Stimulated activated CD8-positive, alpha-beta memory T cell treated with anti-CD3 and anti-CD28 coated beads, Interleukin-15, amount 100 ng/mL, for 1 hour (primary cell): Measurements from ENCODE around the gene AP1M1.
A peak's percentile ranks its signal among the peaks of the same experiment; 100 is the strongest.
"Not testable (repeated sequence)": the region's sequence is repeated elsewhere in the genome, so short reads cannot be mapped to it uniquely, and the experiment has no call there.

ENCODE experiments used
- DNase-seq: peaks from one replicate; pipeline ENCODE4 v3.0.0-alpha.2; 2020; ENCODE audit warnings: low read depth

Gene AP1M1

DNA sequence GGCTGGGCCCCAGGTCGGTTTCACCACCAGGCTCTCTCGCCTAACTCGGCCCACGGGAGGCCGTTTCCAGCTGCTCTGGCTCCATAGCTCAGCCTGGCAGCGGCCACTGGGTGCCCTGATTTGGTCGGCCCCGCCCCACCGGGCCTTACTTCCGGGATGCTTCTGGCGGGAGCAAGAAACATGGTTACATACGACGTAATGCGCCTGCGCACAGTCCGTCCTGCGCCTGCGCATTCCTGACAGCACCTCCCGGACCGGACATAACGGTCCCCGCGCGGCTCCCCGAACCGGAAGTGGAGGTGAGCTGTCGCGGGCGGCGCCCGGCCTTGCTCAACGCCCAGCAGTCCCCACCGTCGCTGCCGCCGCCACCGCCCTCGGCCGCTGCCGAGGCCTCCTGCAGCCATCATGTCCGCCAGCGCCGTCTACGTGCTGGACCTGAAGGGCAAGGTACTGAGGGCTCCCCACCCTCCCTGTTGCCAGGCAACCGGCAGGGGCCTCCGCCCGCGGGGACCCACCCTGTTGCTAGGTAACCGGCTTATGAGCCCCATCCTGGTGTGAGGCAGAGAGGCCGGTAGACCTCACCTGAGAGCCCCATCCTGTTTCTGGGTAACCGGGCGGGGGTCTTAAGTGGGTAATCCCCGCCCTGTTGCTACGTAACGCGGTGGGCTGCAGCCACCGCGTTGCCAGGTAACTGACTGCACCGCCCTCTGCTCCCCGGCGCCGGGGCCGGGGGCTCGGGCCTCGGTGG is at the start of gene AP1M1:
AP1M1 (plus strand) TSS at position 290 of the 748 bp plus-strand sequence; CDS start at position 406, 116 bp downstream.
- DNase-seq = peak; percentile 96

DNA sequence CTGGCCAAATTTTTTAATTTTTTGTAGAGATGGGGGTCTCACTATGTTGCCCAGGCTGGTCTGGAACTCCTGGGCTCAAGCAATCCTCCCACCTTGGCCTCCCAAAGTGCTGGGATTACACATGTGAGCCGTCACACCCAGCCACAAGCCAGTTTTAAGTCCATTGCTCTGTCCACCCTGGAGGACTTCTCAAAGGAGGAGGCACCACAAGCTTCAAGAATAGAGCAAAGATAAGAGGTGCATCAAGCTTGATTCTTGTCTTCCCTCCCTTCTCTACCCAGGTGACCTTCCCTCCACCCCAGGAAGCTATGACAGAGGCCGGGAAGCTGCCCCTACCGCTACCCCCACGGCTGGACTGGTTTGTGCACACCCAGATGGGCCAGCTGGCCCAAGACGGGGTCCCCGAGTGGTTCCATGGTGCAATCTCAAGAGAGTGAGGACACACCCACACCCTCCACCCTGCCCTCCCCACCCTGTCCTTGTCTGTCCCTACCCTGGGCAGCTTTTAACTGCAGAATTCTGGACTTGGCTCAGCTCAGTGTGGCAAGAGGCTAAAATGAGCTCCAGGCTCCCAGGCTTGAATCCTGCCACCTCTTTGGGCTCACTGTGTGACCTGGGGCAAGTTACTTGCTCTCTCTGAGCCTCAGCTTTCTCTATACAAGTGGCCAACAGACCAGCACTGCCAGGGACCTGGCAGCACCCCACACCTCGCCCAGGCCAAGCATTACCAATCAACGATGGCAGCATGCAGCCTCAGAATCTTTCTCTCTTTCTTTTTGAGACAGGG is 49.1 kb upstream of the AP1M1 start:
- DNase-seq = no peak

DNA sequence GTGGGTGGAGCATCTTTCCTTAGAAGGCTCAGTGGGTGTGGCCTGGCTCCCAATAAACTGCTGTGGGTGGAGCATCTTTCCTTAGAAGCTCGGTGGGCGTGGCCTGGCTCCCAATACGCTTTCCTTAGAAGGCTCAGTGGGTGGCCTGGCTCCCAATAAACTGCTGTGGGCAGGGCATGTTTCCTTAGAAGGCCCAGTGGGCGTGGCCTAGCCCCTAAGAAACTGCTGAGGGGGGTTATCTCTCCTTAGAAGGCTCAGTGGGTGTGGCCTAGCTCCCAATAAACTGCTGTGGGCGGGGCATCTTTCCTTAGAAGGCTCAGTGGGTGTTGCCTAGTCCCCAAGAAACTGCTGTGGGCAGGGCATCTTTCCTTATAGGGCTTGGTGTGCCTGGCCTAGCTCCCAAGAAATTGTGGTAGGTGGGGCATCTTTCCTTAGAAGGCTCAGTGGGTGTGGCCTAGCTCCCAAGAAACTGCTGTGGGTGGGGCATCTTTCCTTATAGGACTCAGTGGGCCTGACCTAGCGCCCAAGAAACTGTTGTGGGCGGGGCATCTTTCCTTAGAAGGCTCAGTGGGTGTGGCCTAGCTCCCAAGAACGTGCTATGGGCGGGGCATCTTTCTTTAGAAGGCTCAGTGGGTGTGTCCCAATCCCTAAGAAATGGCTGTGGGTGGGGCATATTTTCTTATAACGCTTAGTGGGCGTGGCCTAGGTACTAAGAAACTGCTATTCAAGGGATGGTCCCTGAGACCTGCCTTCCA is 44.0 kb upstream of the AP1M1 start:
- DNase-seq = no peak

DNA sequence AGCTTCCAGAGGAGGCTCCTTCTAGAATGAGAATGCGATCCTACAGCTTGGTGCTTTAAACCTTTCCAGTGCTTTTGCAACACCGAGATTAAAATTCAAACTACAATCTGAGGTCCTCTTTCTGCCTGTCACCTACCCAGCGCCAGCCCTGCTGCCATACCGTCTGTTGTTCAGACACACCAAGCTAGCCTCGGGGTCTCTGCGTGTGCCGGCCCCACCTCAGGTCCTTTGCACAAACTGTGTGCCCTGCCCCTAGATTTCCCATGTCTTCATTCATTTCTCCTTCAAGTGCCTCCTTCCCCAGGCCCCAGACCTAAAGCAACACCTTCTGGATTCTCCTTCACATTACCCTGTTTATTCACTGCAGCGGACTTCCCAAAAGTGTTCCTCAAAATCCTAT is 43.2 kb upstream of the AP1M1 start:
- DNase-seq = no peak

DNA sequence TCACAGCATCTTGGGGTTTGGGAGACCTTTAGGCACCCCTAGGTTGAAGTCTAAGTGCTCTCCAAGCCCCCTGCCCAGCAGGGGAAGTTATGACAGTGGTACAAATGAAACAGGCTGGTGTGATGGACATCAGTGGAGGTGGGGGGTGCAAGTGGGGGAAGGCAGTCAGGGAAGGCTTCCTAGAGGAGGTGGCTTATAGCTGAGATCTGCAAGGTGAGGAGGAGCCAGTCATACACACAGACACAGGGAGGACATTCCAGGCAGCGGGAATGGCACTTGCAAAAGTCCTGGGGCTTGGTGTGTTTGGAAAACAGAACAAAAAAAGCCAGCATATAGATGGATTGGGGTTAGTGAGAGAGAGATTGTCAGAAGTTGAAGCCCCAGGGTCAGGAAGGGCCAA is 42.6 kb upstream of the AP1M1 start:
- no peak for DNase-seq

DNA sequence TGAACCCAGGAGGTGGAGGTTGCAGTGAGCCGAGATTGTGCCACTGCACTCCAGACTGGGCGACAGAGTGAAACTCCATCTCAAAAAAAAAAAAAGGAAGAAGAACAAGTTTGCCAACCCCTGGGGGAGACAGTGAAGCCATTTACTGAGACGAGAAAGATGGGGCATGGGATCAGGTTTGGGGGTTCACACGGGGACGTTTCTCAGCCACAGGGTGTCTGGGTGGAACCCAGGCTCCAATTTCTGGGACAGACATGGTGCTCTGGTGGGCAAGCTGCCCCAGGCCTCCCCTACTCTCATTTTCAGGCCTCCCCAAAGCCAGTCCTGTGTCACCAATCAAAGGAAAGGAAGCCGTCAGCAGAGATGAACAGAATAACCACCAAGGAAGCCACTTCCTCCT is 40.8 kb upstream of the AP1M1 start:
- no peak for DNase-seq

DNA sequence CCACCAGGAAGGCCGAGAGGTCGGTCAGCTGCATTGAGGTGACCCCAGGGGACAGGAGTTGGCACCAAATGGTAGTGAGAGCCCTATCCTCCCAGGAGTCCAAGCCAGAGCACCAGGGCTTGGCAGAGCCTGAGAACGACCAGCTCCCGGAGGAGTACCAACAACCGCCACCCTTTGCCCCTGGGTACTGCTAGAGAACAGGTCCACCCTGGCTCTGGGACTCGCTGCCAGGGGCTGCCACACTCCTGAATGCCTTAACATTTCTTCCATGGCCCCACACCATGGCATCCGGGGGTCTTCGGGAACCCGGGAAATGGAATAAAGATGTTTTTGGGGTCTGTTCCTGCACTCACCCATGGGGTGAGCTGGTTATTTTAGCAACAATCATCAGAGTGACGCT is 40.1 kb upstream of the AP1M1 start:
- no peak for DNase-seq

DNA sequence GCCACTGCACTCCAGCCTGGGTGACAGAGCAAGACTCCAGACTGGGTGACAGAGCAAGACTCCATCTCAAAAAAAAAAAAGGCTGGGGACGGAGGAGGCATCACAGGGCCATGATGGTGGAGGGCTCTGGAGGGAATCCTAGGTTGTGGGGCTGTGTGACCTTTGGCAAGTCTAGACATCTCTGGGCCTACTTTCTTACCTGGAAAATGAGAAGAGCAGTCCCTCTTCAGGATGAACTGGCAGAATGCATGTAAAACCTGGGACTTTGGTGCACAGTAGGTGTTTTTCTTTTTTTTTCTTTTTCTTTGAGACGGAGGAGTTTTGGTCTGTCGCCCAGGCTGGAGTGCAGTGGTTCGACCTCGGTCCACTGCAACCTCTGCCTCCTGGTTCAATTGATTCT is 38.1 kb upstream of the AP1M1 start:
- no peak for DNase-seq

DNA sequence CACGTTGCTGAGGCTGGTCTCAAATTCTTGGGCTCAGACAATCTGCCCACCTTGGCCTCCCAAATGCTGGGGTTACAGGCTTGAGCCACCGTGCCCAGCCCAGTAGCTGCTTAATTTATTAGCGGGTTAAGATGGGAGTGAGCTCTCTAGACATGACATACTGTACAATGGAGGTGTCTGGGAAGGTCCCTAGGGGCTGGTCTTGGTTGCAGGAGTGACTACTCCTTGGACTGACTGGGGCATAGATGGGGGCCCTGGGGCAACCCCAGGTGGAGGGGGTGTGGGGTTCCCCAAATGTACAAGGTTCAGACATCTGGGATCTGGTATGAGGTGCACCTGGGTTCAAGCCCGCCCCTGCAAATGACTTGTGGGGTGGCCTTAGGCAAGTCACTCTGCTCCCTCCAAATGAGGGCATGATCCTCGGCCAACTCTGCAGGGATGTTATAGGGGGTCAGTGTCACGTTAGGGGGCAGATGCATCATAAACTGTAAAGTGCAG is 37.2 kb upstream of the AP1M1 start:
- no peak for DNase-seq

DNA sequence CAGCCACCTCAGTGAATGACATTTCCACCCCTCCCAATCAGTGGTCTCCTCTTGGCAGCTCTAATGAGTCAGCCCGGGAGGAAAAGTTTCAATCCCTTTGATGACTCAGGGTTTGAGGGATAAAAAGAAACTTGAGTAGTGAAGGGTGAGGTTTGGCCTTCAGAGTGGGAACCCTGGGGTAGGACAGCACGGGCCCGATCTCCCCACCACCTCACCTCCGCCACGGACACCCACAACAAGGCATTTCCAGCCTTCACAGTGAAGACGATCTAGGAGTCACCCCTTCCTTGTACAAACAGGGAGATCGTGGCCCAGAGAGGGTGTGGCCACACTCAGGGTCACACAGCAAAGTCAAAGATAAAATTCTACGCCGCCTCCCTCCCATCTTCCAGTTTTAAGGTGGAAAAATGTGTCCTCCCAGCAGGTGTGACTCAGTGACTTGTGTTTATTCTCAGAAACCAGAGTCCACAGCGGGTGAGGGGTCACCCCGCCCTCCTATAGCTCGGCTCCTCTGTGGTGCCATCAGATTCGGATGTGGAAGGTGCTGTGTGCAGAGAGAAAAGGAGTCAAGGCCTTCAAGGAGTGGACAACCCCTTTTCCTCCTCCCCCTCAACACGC is 36.7 kb upstream of the AP1M1 start:
- DNase-seq = no peak

DNA sequence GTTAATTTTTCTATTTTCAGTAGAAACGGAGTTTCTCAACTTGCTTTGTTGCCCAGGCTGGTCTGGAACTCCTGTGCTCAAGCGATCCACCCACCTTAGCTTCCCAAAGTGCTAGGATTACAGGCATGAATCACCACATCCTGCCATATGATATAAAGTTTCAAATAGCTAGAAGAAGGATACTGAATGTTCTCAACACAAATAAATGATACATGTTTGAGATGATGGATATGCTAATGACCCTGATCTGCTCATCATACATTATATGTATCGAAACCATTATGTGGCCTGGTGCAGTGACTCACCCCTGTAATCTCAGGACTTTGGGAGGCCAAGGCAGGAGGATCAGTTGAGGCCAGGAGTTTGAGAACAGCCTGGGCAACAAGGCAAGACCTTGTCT is 35.9 kb upstream of the AP1M1 start:
- no peak for DNase-seq

DNA sequence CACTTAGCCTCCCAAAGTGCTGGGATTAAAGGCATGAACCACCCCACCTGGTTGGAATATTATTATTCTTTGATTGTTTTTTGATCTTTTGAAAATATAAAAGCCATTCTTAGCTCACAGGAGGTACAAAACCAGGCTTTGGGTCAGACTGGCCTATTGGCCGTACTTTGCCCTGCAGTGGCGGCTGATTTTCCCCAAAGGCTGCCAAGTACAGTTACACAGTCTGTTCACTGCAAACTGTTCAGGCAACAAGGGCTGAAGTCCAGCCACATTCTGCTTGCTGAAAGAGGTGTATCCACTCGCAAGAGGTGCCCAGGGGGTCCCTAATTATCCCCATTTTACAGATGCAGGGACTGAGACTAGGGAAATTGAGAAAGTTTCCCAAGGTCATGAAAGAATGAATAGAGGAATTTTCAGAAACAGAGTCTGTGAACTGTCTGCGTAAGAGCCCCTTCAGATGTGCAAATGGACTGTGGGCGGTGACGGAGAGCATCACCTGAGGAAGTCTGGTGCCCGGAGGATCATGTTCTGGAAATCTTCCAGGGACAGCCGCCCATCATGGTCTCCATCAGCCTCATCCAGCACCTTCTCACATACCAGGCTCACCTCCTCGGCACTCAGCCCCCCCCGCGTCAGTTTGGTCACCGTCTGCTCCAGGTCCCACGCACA is 33.4 kb upstream of the AP1M1 start:
- DNase-seq = no peak

DNA sequence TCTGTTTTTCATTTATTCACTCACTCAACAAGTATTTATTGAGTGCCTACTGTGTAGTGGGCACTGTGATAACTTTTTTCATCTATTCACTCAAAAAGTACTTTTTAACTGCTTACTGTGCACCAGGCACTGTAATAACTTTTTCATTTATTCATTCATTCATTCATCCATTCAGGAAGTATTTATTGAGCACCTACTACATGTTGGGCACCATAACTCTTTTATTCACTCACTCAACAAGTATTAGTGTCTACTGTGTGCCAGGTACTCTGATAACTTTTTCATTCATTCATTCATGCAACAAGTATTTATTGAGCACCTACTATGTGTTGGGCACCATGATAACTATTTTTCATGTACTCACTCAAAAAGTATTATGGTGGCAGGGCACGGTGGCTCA is 31.3 kb upstream of the AP1M1 start:
- no peak for DNase-seq

DNA sequence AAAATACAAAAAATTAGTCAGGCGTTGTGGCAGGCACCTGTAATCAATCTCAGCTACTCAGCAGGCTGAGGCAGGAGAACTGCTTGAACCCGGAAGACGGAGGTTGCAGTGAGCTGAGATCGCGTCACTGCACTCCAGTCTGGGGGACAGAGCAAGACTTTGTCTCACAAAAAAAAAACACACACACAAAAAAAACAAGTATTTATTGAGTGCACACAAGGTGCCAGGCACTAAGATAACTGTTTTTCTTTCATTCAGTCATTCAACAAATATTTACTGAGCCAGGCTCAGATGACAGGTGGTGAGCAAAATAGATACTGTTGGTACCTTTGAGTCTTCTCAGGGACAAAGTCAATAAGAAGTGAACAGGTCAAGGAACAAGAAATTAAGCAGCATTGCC is 30.7 kb upstream of the AP1M1 start:
- no peak for DNase-seq

DNA sequence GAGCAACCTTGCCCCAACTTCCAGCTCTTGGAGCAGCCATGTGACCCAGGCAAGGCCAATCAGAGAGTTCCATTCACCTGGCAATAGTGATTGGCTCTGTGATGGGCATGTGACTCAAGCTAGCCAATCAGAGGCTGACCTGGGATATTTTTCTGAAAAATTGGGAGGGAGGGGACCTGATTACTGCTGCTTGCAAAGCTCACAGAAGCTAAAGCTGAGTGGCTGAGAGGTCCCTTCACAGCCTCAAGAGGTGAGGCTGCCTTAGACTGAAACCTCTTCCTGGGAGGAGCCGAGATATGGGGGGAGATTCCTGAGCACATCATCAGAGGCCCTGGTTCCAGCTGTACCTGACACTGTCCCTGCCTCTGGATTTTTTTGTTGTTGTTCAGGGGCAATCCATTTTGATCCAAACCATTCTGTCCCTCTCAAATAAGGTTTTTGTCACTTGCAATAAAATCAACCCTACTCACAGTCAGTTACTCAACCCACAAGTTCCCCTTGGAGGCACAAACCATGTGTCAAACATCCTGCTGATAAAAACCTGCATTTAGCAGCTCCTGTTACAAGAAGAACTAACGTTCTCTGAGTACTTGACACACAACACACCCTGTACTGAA is 29.1 kb upstream of the AP1M1 start:
- no peak for DNase-seq

DNA sequence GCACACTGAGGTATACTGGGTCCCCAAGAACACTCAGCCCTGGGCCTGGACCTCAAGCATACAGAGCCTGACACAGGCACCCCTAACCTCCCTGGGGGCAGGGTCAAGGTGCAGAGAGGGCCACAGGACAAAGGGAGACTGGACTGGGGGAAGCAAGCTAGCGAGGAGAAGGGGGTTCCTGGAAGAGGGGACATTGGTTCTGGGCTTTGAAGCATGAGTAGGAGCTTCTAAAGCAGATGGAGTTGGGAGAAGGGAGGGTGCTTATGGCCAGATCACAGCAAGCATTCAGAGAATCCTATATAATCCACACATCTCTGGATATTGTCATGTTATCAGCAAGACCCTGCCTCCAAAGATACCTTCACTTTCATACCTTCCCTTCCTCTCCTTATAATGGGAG is 27.6 kb upstream of the AP1M1 start:
- DNase-seq = no peak

DNA sequence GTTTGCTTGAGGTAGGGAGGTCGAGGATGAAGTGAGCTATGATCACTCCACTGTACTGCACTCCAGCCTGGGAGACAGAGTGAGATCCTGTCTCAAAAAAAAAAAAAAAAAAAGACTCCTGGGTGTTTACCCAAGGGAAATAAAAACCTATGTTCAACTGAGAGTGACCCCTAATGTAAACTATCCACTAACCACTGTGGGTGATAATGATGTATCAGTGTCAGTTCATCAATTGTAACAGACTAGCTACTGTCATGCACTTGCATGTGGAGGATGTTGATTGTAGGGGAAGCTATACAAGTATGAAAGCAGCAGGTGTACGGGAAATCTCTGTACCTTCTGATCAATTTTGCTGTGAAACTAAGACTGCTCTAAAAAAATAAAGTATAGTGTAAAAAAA is 21.8 kb upstream of the AP1M1 start:
- DNase-seq = no peak

DNA sequence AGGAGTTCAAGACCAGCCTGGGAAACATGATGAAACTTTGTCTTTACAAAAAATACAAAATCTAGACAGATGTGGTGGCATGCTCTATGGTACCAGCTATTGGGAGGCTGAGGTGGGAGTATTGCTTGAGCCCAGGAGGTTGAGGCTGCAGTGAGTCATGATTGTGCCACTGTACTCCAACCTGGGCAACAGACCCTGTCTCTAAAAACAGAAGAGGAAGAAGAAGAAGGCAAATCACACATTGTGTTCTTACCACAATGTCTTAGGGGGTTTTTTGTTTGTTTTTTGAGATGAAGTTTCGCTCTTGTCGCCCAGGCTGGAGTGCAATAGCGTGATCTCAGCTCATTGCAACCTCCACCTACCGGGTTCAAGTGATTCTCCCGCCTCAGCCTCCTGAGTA is 18.8 kb upstream of the AP1M1 start:
- not testable (repeated sequence) for DNase-seq

DNA sequence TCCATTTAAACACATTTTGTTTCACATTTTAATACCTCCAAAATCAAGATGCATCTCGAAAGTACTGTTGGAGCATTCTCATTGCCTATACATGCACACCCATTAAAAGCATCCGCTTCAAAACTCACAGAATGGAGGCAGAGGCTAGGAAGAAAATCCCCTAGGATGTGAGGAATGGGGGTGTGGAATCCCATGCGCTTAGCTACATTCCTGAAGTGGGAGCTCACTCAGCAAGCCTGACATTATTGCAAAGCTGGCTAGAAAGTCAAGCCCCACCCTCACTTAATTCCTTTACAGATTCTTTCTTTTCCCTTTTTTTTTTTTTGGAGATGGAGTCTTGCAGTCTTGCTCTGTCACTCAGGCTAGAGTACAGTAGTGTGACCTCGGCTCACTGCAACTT is 17.1 kb upstream of the AP1M1 start:
- no peak for DNase-seq

DNA sequence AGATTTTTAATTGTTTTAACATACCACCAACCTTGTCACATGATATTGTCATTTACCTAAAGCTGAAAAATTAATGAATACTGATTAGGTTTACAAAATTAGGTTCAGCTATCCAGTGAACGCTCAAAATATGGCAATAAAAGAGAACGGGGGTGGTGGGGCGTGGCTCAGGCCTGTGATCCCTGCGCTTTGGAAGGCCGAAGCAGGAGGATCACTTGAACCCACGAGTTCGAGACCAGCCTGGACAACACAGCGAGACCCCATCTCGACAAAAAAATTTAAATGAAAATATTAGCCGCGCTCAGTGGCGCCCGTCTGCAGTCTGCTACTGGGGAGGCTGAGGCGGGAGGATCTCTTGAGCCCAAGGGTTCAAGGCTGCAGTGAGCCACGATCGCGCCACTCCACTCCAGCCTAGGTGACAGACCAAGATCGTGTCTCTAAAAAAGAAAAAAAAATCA is 13.0 kb upstream of the AP1M1 start:
- DNase-seq = no peak

DNA sequence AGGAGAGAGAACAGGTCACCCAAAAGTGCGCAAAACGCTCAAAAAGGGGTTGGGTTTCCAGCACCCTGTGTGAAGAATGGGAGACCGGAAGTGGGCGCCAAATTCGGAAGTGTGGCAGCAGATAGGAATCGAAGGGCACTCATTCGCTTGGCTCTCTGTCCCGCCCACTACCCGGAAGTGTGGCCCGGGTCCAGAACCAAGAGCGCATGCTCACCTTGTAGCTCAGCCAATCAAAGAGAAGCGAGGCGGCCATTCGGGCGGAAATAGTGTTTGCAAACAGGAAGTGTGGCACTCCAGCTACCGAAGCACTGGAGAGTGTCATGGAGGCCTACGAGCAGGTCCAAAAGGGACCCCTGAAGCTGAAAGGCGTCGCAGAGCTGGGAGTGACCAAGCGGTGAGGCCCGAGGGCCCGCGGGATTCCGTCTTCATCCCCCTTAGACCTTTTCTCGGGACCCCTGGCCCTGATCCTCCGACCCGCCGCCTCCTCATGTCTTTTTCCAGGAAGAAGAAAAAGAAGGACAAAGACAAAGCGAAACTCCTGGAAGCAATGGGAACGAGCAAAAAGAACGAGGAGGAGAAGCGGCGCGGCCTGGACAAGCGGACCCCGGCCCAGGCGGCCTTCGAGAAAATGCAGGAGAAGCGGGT is 12.5 kb upstream of the AP1M1 start, which contains the start of gene FAM32A:
FAM32A (plus strand) TSS at position 288 of the 645 bp plus-strand sequence; CDS start at position 321, 33 bp downstream.
- peak; percentile 96 for DNase-seq
